CD4-positive, alpha-beta T cell treated with Interleukin-1 beta for 1 hour (primary cell): ENCODE measurements around the gene ESD.
A peak's percentile ranks its signal among the peaks of the same experiment; 100 is the strongest.

Experiments used
- DNase-seq, 2 donors: peaks; one replicate each; pipeline ENCODE4 v3.0.0-alpha.2; 2020 to 2022

Gene ESD

DNA sequence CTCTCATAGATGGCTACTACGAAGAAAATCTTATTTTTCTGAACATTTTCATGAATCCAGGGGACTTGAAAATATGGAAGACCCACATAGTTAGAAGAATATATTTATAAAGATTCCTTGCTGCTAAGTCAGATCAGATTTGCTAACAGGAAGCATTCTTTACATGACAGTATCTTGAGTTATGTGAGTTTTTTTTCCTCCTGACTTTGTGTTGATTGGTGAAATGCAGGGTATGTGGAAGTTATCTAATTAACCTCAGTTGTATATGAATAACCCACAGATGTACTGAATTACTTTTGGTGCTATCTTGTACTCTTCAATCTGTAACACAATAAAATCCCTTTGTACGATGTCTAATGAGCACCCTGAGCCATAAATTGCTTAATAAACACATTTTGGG lies 53.8 kb downstream of the ESD start:
- no peak for DNase-seq

GRCh38 chr13:46739447-46740098 lies 57.4 kb downstream of the ESD start:
- no peak for DNase-seq

- no peak for DNase-seq
These were observed 58.2 kb downstream of the ESD start for GRCh38 chr13:46738766-46739165.

- DNase-seq = no peak
These were observed 58.9 kb downstream of the ESD start for GRCh38 chr13:46738055-46738454.

DNA sequence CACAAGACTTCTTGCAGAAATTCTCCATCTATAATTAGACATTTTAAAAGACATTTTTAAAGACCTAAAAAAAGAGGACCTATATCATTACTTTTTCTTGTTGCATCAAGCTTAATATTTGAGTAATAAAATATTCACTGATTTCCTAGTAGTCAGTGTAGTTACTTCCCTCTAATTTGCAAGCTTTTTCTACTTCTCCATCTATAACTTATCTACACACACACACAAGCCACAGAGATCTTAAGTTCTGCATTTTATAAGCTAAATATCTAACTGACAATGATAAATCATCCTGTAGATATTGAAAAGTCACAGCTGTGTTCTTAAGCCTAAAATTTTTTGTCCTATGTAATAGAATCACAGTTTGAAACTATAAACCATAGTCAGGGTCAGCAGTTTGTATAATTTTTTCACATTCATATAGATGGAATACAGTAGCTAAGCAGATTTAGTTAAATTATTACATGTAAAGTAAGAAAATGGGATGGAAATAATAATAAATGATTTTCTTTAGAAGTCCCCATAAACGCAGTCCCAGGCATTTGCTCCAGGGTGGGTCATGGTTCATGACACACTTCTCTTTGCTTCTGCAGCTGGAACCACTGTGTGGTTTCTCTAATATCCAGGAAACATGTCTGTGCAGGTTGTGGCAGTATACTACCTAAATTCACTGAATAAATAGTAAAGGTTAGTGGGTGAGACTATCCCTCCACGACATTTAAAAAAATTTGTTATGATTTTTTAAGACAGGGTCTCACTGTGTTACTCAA lies 60.2 kb downstream of the ESD start:
- no peak for DNase-seq

DNA sequence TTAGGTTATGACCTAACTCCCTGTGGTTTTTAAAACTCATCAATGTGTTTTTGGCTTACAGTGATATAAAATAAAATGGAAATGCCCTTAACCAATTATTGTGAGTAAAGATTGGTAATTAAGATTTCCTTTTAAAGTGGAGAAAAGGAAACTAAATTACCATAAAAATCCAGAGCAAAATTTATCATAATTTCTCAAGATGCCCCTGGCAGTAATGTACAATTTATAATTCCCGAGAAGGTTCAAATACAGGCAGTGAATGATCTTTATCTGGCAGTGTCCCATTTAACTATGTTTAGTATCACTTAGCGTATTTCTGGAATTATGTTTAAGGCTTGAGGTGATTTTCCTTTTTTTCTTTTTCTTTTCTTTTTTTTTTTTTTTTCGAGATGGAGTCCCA lies 61.5 kb downstream of the ESD start:
- no peak for DNase-seq

DNA sequence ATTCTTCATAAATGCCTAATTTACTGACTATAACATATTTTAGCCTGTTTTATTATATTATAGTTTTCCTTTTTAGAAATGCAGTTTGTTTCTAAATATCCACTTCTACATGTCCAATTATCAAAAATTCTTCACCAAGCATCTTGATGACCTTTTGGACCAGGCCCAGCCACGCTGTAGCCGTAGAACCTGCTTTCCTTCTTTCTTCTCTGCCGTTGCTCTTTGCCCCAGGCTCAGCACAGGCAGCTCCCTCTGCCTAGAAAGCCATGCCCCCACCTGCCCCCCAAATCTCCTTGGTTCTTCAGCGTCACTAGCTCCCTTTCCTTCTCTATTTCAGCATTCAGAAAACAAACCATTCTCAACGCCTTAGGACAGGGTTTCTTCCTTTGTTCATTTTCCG lies 65.4 kb downstream of the ESD start:
- no peak for DNase-seq

GRCh38 chr13:46728777-46729176 lies 68.2 kb downstream of the ESD start:
- DNase-seq = peak in 1 of 2 donors; percentile 11

- DNase-seq = no peak
These were observed 70.6 kb downstream of the ESD start for GRCh38 chr13:46726347-46726746.
